SU-DHL-6 (cell line): ENCODE results near the gene GHR.

ENCODE experiments used
- CTCF ChIP-seq: fragments of 200-600 bp; sonication (generic); IDR thresholded peaks from one replicate; pipeline ENCODE4 v1.5.1; 2017; ENCODE audit warnings: antibody characterized with exemption, mild to moderate bottlenecking, low read length, moderate library complexity; ENCODE audit not compliant: insufficient read depth, poor library complexity, severe bottlenecking
- EZH2phosphoT487 ChIP-seq: fragments of 200-600 bp; sonication (generic), shearing (Covaris generic); conservative IDR thresholded peaks from 2 replicates; pipeline ENCODE4 v1.6.1; 2018; ENCODE audit warnings: mild to moderate bottlenecking, antibody characterized with exemption, low read length, moderate library complexity, mixed read lengths

- TF ChIP-seq CTCF (no peak), EZH2phosphoT487 (no peak)
Measured at GRCh38 chr5:42750507-42750906, 327.3 kb downstream of the GHR start.
